NOMO-1 treated with dmso at 0.1 percent for 144 hours (cell line): ENCODE measurements around the gene VRTN.
"Not testable (repeated sequence)": the region's sequence is repeated elsewhere in the genome, so short reads cannot be mapped to it uniquely, and the experiment has no call there.

ENCODE experiments used
- DNase-seq: peaks from one replicate; lab custom pipeline; 2025; ENCODE audit not compliant: unreplicated experiment; lab: John Stamatoyannopoulos, UW

The VRTN gene

DNA sequence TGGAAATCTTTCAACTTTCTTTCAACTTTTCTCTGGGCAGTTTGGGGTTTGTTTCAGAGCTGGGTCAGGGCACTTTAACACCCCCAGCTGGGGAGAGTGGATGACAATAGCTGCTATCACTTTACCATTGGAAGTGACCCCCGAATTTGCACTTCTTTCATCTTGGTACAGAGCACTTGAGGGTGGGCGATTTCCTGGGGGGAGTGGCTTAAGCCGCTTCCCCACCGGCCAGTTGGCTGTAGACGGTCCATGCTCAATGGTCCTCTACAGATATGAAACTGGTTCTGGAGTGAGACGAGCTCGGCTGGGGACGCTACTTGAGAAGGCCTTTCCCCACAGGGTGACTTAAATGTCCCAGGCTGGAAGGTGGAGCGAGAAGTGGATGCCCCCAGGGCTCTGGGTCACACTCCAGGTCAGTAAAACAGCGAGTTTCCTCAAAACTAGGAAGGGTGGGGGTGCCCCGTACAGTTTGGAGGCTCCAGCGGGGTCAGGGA is at the start of gene VRTN:
Gene VRTN, plus strand, starts transcription at position 231 of the 494 bp plus-strand sequence. CDS start 8,313 bp downstream, outside the sequence.
- DNase-seq: no peak

- DNase-seq: no peak
Observed at GRCh38 chr14:74299061-74299545, 49.2 kb upstream of the VRTN start.

GRCh38 chr14:74301594-74302151 is 46.6 kb upstream of the VRTN start:
- DNase-seq: no peak

GRCh38 chr14:74302152-74302628 is 46.1 kb upstream of the VRTN start:
- DNase-seq: peak; percentile 49

DNA sequence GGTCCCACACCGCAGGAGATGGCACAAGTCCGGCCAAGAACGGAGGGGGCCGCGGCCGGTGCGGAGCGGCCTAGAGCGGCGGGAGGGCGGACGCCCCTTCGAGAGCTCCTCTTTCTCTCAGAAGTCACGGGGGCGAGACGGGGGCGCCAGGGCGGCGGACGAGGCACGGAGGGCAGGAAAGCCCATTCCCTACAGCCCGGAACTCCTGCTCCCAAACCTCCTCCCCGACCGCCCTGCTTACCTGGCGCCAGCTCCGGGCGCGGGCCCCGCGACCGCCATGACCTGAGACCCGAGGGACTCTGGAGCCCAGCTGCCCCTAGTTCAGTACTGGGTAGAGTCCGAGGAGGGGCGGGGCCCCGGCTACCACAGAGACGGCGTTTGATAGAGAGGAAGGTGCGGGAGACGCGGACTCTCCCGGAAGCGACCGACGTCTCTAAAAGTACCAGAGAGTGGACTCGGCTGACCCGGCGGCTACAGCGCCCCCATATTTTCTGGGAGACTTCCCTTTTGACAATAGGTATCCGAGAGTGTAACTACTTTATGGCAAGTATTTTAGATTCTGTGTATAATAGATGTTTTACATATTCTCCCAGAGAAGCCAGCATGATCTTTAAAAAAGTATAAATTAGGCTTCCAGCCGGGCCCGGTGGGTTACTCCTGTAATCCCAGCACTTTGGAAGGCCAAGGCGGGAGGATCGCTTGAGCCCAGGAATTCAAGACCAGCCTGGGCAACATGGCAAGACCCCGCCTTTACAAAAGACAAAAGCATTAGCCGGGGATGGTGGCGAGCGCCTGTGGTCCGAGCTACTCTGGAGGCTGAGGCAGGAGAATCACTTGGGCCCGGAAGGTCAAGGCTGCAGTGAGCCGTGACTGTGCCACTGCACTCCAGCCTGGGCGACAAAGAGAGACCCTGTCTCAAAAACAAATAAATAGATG is 45.4 kb upstream of the VRTN start, which contains the start of gene ABCD4:
Gene ABCD4, minus strand, starts transcription at position 301 of the 936 bp plus-strand sequence. Its CDS starts 22 bp downstream, at position 279.
- DNase-seq: peak; percentile 86

DNA sequence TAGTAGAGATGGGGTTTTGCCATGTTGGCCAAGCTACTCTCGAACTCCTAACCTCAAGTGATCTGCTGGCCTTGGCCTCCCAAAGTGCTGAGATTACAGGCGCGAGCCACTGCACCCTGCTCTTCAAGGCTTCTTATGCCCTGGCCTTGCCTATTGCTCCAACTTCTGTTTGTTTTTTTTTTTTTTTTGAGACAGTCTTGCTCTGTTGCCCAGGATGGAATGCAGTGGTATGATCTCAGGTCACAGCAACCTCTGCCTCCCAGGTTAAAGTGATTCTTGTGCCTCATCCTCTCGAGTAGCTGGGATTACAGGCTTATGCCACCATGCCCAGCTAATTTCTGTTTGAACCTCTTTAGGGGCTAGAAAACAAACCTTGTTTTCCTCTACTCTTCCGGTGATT is 39.6 kb upstream of the VRTN start:
- no peak for DNase-seq

DNA sequence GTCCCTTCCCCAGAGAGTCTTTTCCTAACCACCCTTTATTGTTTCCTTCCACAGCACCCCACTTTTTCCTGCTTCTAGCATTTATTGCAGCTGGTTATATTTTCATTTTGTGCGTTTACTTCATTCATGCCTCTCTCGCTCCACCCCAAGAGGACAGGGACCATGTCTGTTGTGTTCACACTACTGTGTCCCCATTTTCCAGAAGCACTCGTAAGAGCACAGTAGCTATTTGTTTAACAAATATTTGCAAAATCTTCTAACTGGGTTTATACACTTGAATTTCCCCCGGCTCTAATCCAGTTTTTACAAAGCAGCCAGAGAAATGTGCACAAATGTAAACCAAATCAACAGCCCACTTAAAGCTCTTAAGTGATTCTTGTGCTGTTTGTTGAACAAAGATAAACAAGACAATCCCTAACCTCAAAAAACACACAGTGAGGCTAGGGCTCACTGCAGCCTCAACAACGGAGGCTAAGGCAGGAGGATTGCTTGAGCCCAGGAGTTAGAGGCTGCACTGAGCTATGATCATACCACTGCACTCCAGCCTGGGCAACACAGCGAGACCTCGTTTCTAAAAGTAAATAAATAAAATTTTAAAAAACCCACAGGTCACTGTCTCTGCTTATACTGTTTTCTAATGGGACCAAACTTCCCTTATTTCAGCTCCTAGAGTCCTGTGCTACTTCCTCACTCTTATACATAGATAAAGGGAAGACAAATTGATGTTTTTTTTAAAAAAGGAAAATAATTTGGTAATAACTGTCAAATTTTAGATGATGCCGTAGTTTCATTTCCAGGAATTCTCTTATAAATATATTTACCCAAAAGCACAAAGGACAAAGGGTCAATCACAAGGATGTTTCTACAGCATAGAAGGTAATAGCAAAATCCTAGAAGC is 38.9 kb upstream of the VRTN start:
- no peak for DNase-seq

GRCh38 chr14:74312161-74312560 is 36.1 kb upstream of the VRTN start:
- no peak for DNase-seq

GRCh38 chr14:74313601-74314000 is 34.7 kb upstream of the VRTN start:
- no peak for DNase-seq

- DNase-seq: no peak
Observed at GRCh38 chr14:74314576-74314975, 33.7 kb upstream of the VRTN start.

GRCh38 chr14:74324931-74325361 is 23.3 kb upstream of the VRTN start:
- DNase-seq: peak; percentile 42

GRCh38 chr14:74325446-74325845 is 22.8 kb upstream of the VRTN start:
- DNase-seq: no peak

GRCh38 chr14:74326369-74327152 is 21.7 kb upstream of the VRTN start:
- no peak for DNase-seq

- DNase-seq: not testable (repeated sequence)
Observed at GRCh38 chr14:74329950-74330552, 18.2 kb upstream of the VRTN start.

DNA sequence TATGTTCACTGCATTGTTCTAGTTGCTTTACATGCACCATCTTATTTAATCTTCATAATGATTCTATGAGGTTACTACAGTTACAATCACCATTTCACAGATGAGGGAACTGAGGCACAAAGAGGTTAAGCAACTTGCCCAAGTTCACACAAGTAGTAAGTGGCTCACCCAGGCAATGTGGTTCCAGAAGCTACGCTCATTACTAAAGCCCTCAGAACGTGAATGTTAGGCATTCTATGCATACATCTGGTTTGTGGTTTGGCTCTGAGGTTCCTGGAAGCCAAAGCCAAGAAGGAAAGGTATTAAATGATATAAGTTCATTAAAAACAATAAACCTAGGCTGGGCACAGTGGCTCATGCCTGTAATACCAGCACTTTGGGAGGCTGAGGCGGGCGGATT is 14.4 kb upstream of the VRTN start:
- no peak for DNase-seq

- no peak for DNase-seq
Observed at GRCh38 chr14:74346341-74346740, 1.9 kb upstream of the VRTN start.

DNA sequence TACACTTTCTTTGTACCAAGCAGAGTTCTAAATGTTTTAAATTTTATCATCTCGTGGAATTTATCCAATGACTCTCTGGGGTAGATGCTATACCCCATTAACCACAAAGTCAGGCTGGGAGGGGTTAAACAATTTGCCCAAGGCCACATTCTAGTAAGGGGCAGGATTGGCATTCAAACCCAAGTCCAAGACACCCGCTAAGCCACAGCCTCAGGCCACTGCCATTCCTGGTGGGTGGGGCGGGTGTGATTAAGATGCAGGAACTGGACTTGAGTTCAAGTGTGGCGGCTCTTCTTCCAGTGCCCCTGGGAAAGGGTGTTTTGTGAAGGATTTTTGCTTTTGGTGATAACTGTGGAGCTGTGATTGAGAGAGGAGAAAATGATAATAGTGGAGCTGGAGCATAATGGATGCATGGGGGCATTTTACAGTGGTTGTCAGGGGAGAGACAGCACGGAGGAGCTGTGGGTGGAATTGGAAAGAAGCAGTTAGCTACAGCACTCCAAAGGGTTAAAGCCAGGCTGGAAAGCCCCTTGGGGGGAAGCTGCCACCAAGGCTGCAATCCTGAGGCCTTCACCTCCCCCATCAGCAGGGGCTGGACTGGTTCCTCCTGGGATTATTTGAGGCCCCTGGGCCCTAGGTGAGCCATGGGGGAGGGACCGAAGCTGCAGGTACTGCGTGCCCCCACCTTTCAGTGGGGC is 1.0 kb upstream of the VRTN start:
- no peak for DNase-seq

DNA sequence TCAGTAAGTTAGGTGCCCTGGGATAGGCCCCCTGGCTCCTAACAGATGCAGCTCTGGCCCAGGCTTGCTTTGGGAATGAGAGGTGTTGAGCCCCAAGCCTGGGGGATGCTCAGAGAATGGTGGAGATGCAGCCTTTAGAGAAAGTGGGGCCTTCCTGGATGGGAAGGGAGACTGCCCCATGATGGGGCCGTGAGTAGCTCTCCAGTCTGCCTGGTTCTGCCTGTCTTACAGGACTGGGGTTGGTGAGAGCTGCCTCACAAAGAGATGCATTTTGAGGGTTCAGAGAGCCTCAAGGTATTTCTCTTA is 523 bp upstream of the VRTN start:
- DNase-seq: no peak
